ENCODE data around the gene CDKL2. TPM values are rescaled to one million over a fixed set of nuclear protein-coding genes. Genes with fewer than 3 reads are reported as not detected.
"Not testable (repeated sequence)": the region's sequence is repeated elsewhere in the genome, so short reads cannot be mapped to it uniquely, and the experiment has no call there.

CDKL2 gene
- polyA plus RNA-seq, 1 donor = not detected

GRCh38 chr4:75552452-75552851 lies 77.9 kb downstream of the CDKL2 start:
- DNase-seq = no peak

- no peak for DNase-seq
Observed at GRCh38 chr4:75549019-75549418, 81.3 kb downstream of the CDKL2 start.

GRCh38 chr4:75547647-75548387 lies 82.5 kb downstream of the CDKL2 start:
- peak; percentile 4 for DNase-seq

- DNase-seq = no peak
Observed at GRCh38 chr4:75545526-75545925, 84.8 kb downstream of the CDKL2 start.

GRCh38 chr4:75544870-75545269 lies 85.5 kb downstream of the CDKL2 start:
- DNase-seq = no peak

- DNase-seq = not testable (repeated sequence)
Observed at GRCh38 chr4:75544220-75544619, 86.1 kb downstream of the CDKL2 start.

- no peak for DNase-seq
Observed at GRCh38 chr4:75542824-75543223, 87.5 kb downstream of the CDKL2 start.

GRCh38 chr4:75537308-75537707 lies 93.0 kb downstream of the CDKL2 start:
- not testable (repeated sequence) for DNase-seq

GRCh38 chr4:75533926-75534325 lies 96.4 kb downstream of the CDKL2 start:
- not testable (repeated sequence) for DNase-seq

GRCh38 chr4:75533339-75533887 lies 96.9 kb downstream of the CDKL2 start:
- not testable (repeated sequence) for DNase-seq

GRCh38 chr4:75531536-75532143 lies 98.7 kb downstream of the CDKL2 start:
- DNase-seq = not testable (repeated sequence)

GRCh38 chr4:75530556-75531322 lies 99.6 kb downstream of the CDKL2 start:
- no peak for DNase-seq

Other genes with a start within 250 kb of the CDKL2 start
- gene RCHY1, start 116.1 kb downstream of the CDKL2 start, polyA plus RNA-seq (ENCODE audit: insufficient read length) = 26.6 TPM
- 16.8 TPM for gene THAP6, start 116.1 kb downstream of the CDKL2 start, polyA plus RNA-seq (ENCODE audit: insufficient read length)
- gene ODAPH, start 74.5 kb downstream of the CDKL2 start, polyA plus RNA-seq (ENCODE audit: insufficient read length) = not detected
- gene G3BP2, start 42.9 kb upstream of the CDKL2 start, polyA plus RNA-seq (ENCODE audit: insufficient read length) = 103 TPM
- gene USO1, start 94.0 kb upstream of the CDKL2 start, polyA plus RNA-seq (ENCODE audit: insufficient read length) = 173 TPM

All from hindlimb muscle (tissue), 1 donor.